Neural progenitor cell (in vitro differentiated cells): ENCODE results near the gene IQSEC1. TPM values are rescaled to one million over a fixed set of nuclear protein-coding genes. Genes with fewer than 3 reads are reported as not detected.

ENCODE experiments used
- DNase-seq: peaks from one replicate; pipeline ENCODE4 v3.0.0-alpha.2; 2016; ENCODE audit warnings: low spot score
- H2AFZ ChIP-seq: fragments of 200-600 bp; sonication (generic); replicated peaks from 2 replicates; pipeline ENCODE4 v1.6.1; 2016; ENCODE audit warnings: antibody characterized with exemption
- H3F3A ChIP-seq: fragments of 200-600 bp; sonication (generic); 2 replicates; pipeline ENCODE4 v1.6.1; 2016; ENCODE audit warnings: antibody characterized with exemption, low read depth
- H3K27ac ChIP-seq: fragments of 200-600 bp; sonication (generic); 2 replicates; pipeline ENCODE4 v1.5.1; 2016; ENCODE audit warnings: mild to moderate bottlenecking
- H3K27me3 ChIP-seq: fragments of 200-600 bp; sonication (generic); 2 replicates; pipeline ENCODE4 v1.6.1; 2016; ENCODE audit warnings: mild to moderate bottlenecking, moderate library complexity
- H3K36me3 ChIP-seq: fragments of 200-600 bp; sonication (generic); 2 replicates; pipeline ENCODE4 v1.5.1; 2016
- H3K4me1 ChIP-seq: fragments of 200-600 bp; sonication (generic); 2 replicates; pipeline ENCODE4 v1.6.1; 2016; ENCODE audit warnings: mixed run types
- H3K4me2 ChIP-seq: fragments of 200-600 bp; sonication (generic); 2 replicates; pipeline ENCODE4 v1.6.1; 2016
- H3K4me3 ChIP-seq: fragments of 200-600 bp; sonication (generic); 2 replicates; pipeline ENCODE4 v1.5.1; 2016
- H3K79me2 ChIP-seq: fragments of 200-600 bp; sonication (generic); 2 replicates; pipeline ENCODE4 v1.6.1; 2016; ENCODE audit warnings: low read depth
- H3K9ac ChIP-seq: fragments of 200-600 bp; sonication (generic); 2 replicates; pipeline ENCODE4 v1.6.1; 2016
- H3K9me3 ChIP-seq: fragments of 200-600 bp; sonication (generic); 2 replicates; pipeline ENCODE4 v1.5.1; 2016; ENCODE audit warnings: low read depth
- H4K20me1 ChIP-seq: fragments of 200-600 bp; sonication (generic); 2 replicates; pipeline ENCODE4 v1.6.1; 2016; ENCODE audit warnings: low read depth
- H3K27ac Mint-ChIP-seq: 3 replicates; pipeline ENCODE4 v1.8.0; 2021; ENCODE audit warnings: mixed read lengths
- H3K27me3 Mint-ChIP-seq: 2 replicates; pipeline ENCODE4 v1.8.0; 2022; ENCODE audit warnings: low read depth, mild to moderate bottlenecking, inconsistent platforms, moderate library complexity, mixed read lengths; ENCODE audit not compliant: insufficient read depth
- H3K36me3 Mint-ChIP-seq: 3 replicates; pipeline ENCODE4 v1.8.0; 2021; ENCODE audit warnings: mixed read lengths
- H3K4me1 Mint-ChIP-seq: 3 replicates; pipeline ENCODE4 v1.8.0; 2021; ENCODE audit warnings: mixed read lengths
- H3K4me3 Mint-ChIP-seq: 3 replicates; pipeline ENCODE4 v1.8.0; 2021; ENCODE audit warnings: mild to moderate bottlenecking, moderate library complexity, mixed read lengths
- H3K9me3 Mint-ChIP-seq: 3 replicates; pipeline ENCODE4 v1.8.0; 2020; ENCODE audit warnings: mixed read lengths
- CTCF ChIP-seq: fragments of 200-600 bp; sonication (generic); IDR thresholded peaks from 2 replicates; pipeline ENCODE4 v1.5.1; 2017; ENCODE audit warnings: antibody characterized with exemption, mild to moderate bottlenecking
- EZH2 ChIP-seq: fragments of 200-600 bp; sonication (generic); IDR thresholded peaks from 2 replicates; pipeline ENCODE4 v1.6.1; 2017; ENCODE audit warnings: antibody characterized with exemption, mild to moderate bottlenecking, moderate library complexity
- EZH2phosphoT487 ChIP-seq: fragments of 200-600 bp; sonication (generic); IDR thresholded peaks from 2 replicates; pipeline ENCODE4 v1.6.1; 2017; ENCODE audit warnings: antibody characterized with exemption
- total RNA-seq: library from RNA; depleted of rRNA; stranded (reverse); fragments of >200 nt; gene quantifications from 2 replicates; pipeline ENCODE4 v1.2.3, GENCODE V29; 2015; ENCODE audit warnings: low replicate concordance

IQSEC1 gene
- total RNA-seq, 1 donor from 2014 or later, result 8.9 TPM

DNA sequence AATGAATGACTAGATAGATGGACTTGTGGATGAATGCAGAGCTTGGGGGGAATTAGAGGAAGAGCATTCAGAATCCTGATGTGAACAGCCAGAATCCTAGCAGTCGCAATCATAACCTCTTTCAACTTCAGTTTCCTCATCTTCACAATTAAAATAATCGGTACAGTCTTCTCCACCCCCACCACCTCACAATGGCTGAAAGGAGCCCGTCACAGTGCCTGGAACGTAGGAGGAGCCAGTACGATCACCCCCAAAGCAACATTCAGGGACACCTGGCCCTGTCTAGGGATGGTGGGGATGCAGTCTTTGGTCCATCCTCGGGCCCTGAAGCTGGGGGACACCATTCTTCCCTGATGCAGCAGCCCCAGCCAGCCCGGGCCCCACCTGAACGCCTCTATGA, 151.5 kb downstream of the IQSEC1 start:
- Histone ChIP-seq H3F3A (no peaks in the 10 kb centered on the region), H3K79me2 (no peaks in the 10 kb centered on the region), H3K4me3 (no peak overlapping the region), H2AFZ (no peak overlapping the region), H4K20me1 (peaks cover 8% of the 10 kb centered on the region), H3K4me1 (no peaks in the 10 kb centered on the region), H3K27me3 (no peaks in the 10 kb centered on the region), H3K27ac (no peak overlapping the region), H3K4me2 (no peak overlapping the region), H3K9ac (no peak overlapping the region), H3K36me3 (no peaks in the 10 kb centered on the region), H3K9me3 (no peaks in the 10 kb centered on the region)
- Mint-ChIP-seq H3K4me1 (no peaks in the 10 kb centered on the region), H3K27ac (no peak overlapping the region), H3K9me3 (no peaks in the 10 kb centered on the region), H3K4me3 (no peak overlapping the region), H3K36me3 (peaks cover 3% of the 10 kb centered on the region), H3K27me3 (no peaks in the 10 kb centered on the region)
- DNase-seq, result no peak
- TF ChIP-seq EZH2phosphoT487 (no peak), EZH2 (no peak), CTCF (no peak)

- Histone ChIP-seq H4K20me1 (peaks cover 7% of the 10 kb centered on the region), H3K27me3 (no peaks in the 10 kb centered on the region), H3K4me3 (no peak overlapping the region), H3K79me2 (no peaks in the 10 kb centered on the region), H3K9me3 (no peaks in the 10 kb centered on the region), H3K36me3 (no peaks in the 10 kb centered on the region), H2AFZ (no peak overlapping the region), H3K9ac (no peak overlapping the region), H3K4me1 (no peaks in the 10 kb centered on the region), H3K4me2 (no peak overlapping the region), H3K27ac (no peak overlapping the region), H3F3A (no peaks in the 10 kb centered on the region)
- Mint-ChIP-seq H3K27me3 (no peaks in the 10 kb centered on the region), H3K36me3 (peaks cover 3% of the 10 kb centered on the region), H3K9me3 (no peaks in the 10 kb centered on the region), H3K4me1 (no peaks in the 10 kb centered on the region), H3K4me3 (no peak overlapping the region), H3K27ac (no peak overlapping the region)
- DNase-seq, result no peak
- TF ChIP-seq CTCF (no peak), EZH2 (no peak), EZH2phosphoT487 (no peak)
These were observed 152.3 kb downstream of the IQSEC1 start for GRCh38 chr3:12920967-12921366.

DNA sequence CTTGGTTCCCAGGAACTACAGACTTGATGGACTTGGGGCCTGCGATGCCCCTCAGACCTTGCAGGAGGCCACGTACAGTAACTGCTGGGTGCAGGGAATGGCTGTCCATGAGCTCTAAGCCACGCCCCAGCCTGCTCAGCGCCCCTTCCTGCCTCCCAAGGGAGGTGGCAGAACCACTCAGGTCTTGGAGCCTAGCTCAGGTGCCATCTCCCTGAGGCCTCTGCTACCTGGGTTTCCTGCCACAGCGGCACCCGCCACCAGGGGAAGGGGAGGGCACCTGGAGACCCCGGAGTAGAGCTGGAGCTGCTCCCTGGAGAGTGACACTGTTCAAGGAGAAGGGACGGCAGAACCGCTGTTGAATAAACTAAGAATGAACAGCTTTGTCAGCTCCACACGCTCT, 154.0 kb downstream of the IQSEC1 start:
- no peak overlapping the region for H3K4me2 ChIP-seq
- no peak overlapping the region for H3K4me3 Mint-ChIP-seq
- no peaks in the 10 kb centered on the region for H3K9me3 Mint-ChIP-seq
- H3K27ac ChIP-seq, result no peak overlapping the region
- no peak overlapping the region for H3K27ac Mint-ChIP-seq
- H3K4me3 ChIP-seq, result no peak overlapping the region
- no peaks in the 10 kb centered on the region for H3K27me3 Mint-ChIP-seq
- H3K36me3 Mint-ChIP-seq, result peaks cover 3% of the 10 kb centered on the region
- H3K4me1 Mint-ChIP-seq, result no peaks in the 10 kb centered on the region
- no peaks in the 10 kb centered on the region for H3K27me3 ChIP-seq
- no peak for TF ChIP-seq EZH2phosphoT487
- DNase-seq, result no peak
- H3K36me3 ChIP-seq, result no peaks in the 10 kb centered on the region
- no peaks in the 10 kb centered on the region for H3F3A ChIP-seq
- no peaks in the 10 kb centered on the region for H3K9me3 ChIP-seq
- no peaks in the 10 kb centered on the region for H3K79me2 ChIP-seq
- H3K4me1 ChIP-seq, result no peaks in the 10 kb centered on the region
- H2AFZ ChIP-seq, result no peak overlapping the region
- H4K20me1 ChIP-seq, result peaks cover 2% of the 10 kb centered on the region
- no peak overlapping the region for H3K9ac ChIP-seq

DNA sequence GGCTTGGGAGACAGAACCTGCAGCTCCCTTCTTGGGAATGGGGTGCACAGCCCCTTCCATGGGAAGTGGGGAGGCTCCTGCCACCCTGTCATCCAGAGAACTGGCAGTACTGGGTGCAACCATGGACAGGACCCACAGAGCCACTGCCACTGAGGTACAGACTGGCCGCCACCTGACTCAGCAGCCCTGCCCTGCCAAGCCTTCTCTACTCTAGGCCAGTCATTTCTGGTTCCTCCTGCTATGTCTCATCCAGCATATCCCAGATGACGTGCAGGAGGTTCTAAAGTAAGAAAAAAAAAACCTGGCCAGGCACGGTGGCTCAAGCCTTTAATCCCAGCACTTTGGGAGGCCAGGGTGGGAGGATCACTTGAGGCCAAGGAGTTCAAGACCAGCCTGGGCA, 155.0 kb downstream of the IQSEC1 start:
- H3K27ac Mint-ChIP-seq, result no peak overlapping the region
- Histone ChIP-seq H3K36me3 (no peaks in the 10 kb centered on the region), H3K27ac (no peak overlapping the region), H3K79me2 (no peaks in the 10 kb centered on the region), H3K27me3 (no peaks in the 10 kb centered on the region), H4K20me1 (peaks cover 2% of the 10 kb centered on the region), H2AFZ (no peak overlapping the region), H3K4me2 (no peak overlapping the region), H3K4me3 (no peak overlapping the region), H3F3A (no peaks in the 10 kb centered on the region), H3K4me1 (no peaks in the 10 kb centered on the region), H3K9me3 (no peaks in the 10 kb centered on the region), H3K9ac (no peak overlapping the region)
- H3K36me3 Mint-ChIP-seq, result peaks cover 4% of the 10 kb centered on the region
- DNase-seq, result no peak
- H3K27me3 Mint-ChIP-seq, result peaks cover 4% of the 10 kb centered on the region
- H3K4me1 Mint-ChIP-seq, result no peaks in the 10 kb centered on the region
- H3K9me3 Mint-ChIP-seq, result no peaks in the 10 kb centered on the region
- no peak overlapping the region for H3K4me3 Mint-ChIP-seq
- TF ChIP-seq EZH2 (no peak), CTCF (no peak), EZH2phosphoT487 (no peak)
